Breast epithelium (tissue), 3 donors: ENCODE data around the gene KDM1B.
"Not testable (repeated sequence)": the region's sequence is repeated elsewhere in the genome, so short reads cannot be mapped to it uniquely, and the experiment has no call there.

ENCODE experiments used
- POLR2A ChIP-seq: fragments of 450-650 bp; IDR thresholded peaks from one replicate; pipeline ENCODE4 v1.6.1; 2016; ENCODE audit warnings: antibody characterized with exemption, mild to moderate bottlenecking, moderate library complexity
- POLR2AphosphoS5 ChIP-seq, 3 donors: sonication (generic); formaldehyde crosslinking; IDR thresholded peaks; one replicate each; pipeline ENCODE4 v1.6.1; 2017; ENCODE audit warnings: antibody characterized with exemption in 3 of 3
- TF ChIP-seq, protein P1 (sequence below), 3 donors: fragments of 450-650 bp; IDR thresholded peaks; one replicate each; pipeline ENCODE4 v1.5.1; 2016 to 2017; ENCODE audit warnings: antibody characterized with exemption in 3 of 3, mild to moderate bottlenecking in 3 of 3, moderate library complexity in 3 of 3

DNA sequence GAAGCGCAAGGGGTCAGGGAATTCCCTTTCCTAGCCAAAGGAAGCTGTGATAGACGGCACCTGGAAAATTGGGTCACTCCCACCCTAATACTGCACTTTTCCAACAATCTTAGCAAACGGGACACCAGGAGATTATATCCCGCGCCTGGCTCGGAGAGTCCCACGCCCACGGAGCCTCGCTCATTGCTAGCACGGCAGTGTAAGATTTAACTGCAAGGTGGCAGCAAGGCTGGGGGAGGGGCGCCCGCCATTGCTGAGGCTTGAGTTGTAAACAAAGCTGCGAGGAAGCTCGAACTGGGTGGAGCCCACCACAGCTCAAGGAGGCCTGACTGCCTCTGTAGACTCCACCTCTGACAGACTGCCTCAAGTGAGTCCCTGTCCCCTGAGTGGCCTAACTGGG is 73.4 kb downstream of the KDM1B start:
- TF ChIP-seq POLR2A; POLR2AphosphoS5 (IDR thresholded peaks at IDR 0.05): not testable (repeated sequence)
- TF ChIP-seq, protein P1, sequence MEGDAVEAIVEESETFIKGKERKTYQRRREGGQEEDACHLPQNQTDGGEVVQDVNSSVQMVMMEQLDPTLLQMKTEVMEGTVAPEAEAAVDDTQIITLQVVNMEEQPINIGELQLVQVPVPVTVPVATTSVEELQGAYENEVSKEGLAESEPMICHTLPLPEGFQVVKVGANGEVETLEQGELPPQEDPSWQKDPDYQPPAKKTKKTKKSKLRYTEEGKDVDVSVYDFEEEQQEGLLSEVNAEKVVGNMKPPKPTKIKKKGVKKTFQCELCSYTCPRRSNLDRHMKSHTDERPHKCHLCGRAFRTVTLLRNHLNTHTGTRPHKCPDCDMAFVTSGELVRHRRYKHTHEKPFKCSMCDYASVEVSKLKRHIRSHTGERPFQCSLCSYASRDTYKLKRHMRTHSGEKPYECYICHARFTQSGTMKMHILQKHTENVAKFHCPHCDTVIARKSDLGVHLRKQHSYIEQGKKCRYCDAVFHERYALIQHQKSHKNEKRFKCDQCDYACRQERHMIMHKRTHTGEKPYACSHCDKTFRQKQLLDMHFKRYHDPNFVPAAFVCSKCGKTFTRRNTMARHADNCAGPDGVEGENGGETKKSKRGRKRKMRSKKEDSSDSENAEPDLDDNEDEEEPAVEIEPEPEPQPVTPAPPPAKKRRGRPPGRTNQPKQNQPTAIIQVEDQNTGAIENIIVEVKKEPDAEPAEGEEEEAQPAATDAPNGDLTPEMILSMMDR (IDR thresholded peaks at IDR 0.05), result not testable (repeated sequence)
